GM18907 (cell line): ENCODE data around the gene MAST2.
"Not testable (repeated sequence)": the region's sequence is repeated elsewhere in the genome, so short reads cannot be mapped to it uniquely, and the experiment has no call there.

Experiments used
- ATAC-seq: cut with Tn5 transposase; IDR thresholded peaks from one replicate; pipeline ENCODE4 v1.9.1; 2021; ENCODE audit warnings: mild to moderate bottlenecking, moderate library complexity; ENCODE audit not compliant: unreplicated experiment

Gene MAST2

GRCh38 chr1:45930258-45931150 is 127.1 kb downstream of the MAST2 start:
- no peak for ATAC-seq

GRCh38 chr1:45932205-45932604 is 128.8 kb downstream of the MAST2 start:
- ATAC-seq, result not testable (repeated sequence)

- no peak for ATAC-seq
Observed at GRCh38 chr1:45934947-45935346, 131.5 kb downstream of the MAST2 start.

- ATAC-seq, result no peak
Observed at GRCh38 chr1:45938029-45938428, 134.6 kb downstream of the MAST2 start.

- ATAC-seq, result no peak
Observed at GRCh38 chr1:45942411-45942810, 139.0 kb downstream of the MAST2 start.

GRCh38 chr1:45943185-45943584 is 139.8 kb downstream of the MAST2 start:
- ATAC-seq, result no peak

- no peak for ATAC-seq
Observed at GRCh38 chr1:45945426-45945825, 142.0 kb downstream of the MAST2 start.

- ATAC-seq, result not testable (repeated sequence)
Observed at GRCh38 chr1:45949462-45949861, 146.1 kb downstream of the MAST2 start.

GRCh38 chr1:45952072-45952471 is 148.7 kb downstream of the MAST2 start:
- no peak for ATAC-seq

GRCh38 chr1:45953934-45954847 is 150.8 kb downstream of the MAST2 start:
- ATAC-seq, result no peak

GRCh38 chr1:45957684-45958083 is 154.3 kb downstream of the MAST2 start:
- no peak for ATAC-seq

GRCh38 chr1:45958317-45958716 is 154.9 kb downstream of the MAST2 start:
- ATAC-seq, result no peak

GRCh38 chr1:45960930-45961715 is 157.7 kb downstream of the MAST2 start:
- no peak for ATAC-seq

- ATAC-seq, result not testable (repeated sequence)
Observed at GRCh38 chr1:45961936-45962335, 158.5 kb downstream of the MAST2 start.

- no peak for ATAC-seq
Observed at GRCh38 chr1:45968941-45969666, 165.7 kb downstream of the MAST2 start.

GRCh38 chr1:45969866-45970265 is 166.5 kb downstream of the MAST2 start:
- no peak for ATAC-seq

- no peak for ATAC-seq
Observed at GRCh38 chr1:45971335-45971734, 167.9 kb downstream of the MAST2 start.

- no peak for ATAC-seq
Observed at GRCh38 chr1:45971922-45972531, 168.6 kb downstream of the MAST2 start.

- ATAC-seq, result no peak
Observed at GRCh38 chr1:45972621-45973020, 169.2 kb downstream of the MAST2 start.

- no peak for ATAC-seq
Observed at GRCh38 chr1:45973121-45973520, 169.7 kb downstream of the MAST2 start.
